ENCODE results near the gene KMT2C. TPM values are rescaled to one million over a fixed set of nuclear protein-coding genes. Genes with fewer than 3 reads are reported as not detected.
"Not testable (repeated sequence)": the region's sequence is repeated elsewhere in the genome, so short reads cannot be mapped to it uniquely, and the experiment has no call there.

Gene KMT2C
- total RNA-seq, 1 experiment from 2014 or later, result 45.4 TPM

- DNase-seq (ENCODE audit: low spot score), result no peak
- TF ChIP-seq FOXP4 (CRISPR knock-in tag; IDR thresholded peaks at IDR 0.05), result no peak
- TF ChIP-seq ZNF219 (CRISPR knock-in tag; IDR thresholded peaks at IDR 0.05; ENCODE audit: borderline replicate concordance), result no peak
- no peak for TF ChIP-seq ZNF532 (CRISPR knock-in tag; IDR thresholded peaks at IDR 0.05; ENCODE audit: borderline replicate concordance)
- TF ChIP-seq E2F4 (CRISPR knock-in tag; IDR thresholded peaks at IDR 0.05; ENCODE audit: borderline replicate concordance, low read depth), result no peak
- TF ChIP-seq ZNF423 (CRISPR knock-in tag; IDR thresholded peaks at IDR 0.05), result no peak
- TF ChIP-seq TCF7 (CRISPR knock-in tag; IDR thresholded peaks at IDR 0.05; ENCODE audit: low read depth), result no peak
- Mint-ChIP-seq H3K27ac (no peak overlapping the region), H3K9me3 (no peaks in the 10 kb centered on the region), H3K36me3 (no peaks in the 10 kb centered on the region), H3K4me3 (no peak overlapping the region), H3K4me1 (peaks cover 24% of the 10 kb centered on the region), H3K27me3 (ENCODE audit: low read depth) (no peaks in the 10 kb centered on the region)
- CTCF ChIA-PET, result no interaction called here
- ATAC-seq, result 0 out of 2 replicates have a peak, but pooled peaks have one; percentile 30
- POLR2A ChIA-PET, result no interaction called here
Measured at GRCh38 chr7:152399344-152399743, 36.5 kb downstream of the KMT2C start.

- Mint-ChIP-seq H3K4me3 (no peak overlapping the region), H3K36me3 (no peaks in the 10 kb centered on the region), H3K4me1 (peaks cover 30% of the 10 kb centered on the region), H3K9me3 (no peaks in the 10 kb centered on the region), H3K27ac (no peak overlapping the region), H3K27me3 (ENCODE audit: low read depth) (no peaks in the 10 kb centered on the region)
- ChIA-PET POLR2A (no interaction called here), CTCF (no interaction called here)
- TF ChIP-seq ZNF121 (CRISPR knock-in tag; IDR thresholded peaks at IDR 0.05) (peak; percentile 91), ATF3 (CRISPR knock-in tag; conservative IDR thresholded peaks at IDR 0.05) (no peak)
- DNase-seq (ENCODE audit: low spot score), result no peak
- no peak for ATAC-seq
Measured at GRCh38 chr7:152395112-152395511, 40.7 kb downstream of the KMT2C start.

- DNase-seq (ENCODE audit: low spot score) (peak; percentile 27), ATAC-seq (peak; percentile 93)
- H3K36me3 Mint-ChIP-seq; H3K9me3 Mint-ChIP-seq; H3K27me3 Mint-ChIP-seq (ENCODE audit: low read depth); POLR2A ChIA-PET; H3K4me3 Mint-ChIP-seq: not testable (repeated sequence)
- TF ChIP-seq CTCF (IDR thresholded peaks at IDR 0.05) (peak; percentile 31; the same call in 1 of the 2 replicates), TEAD4 (CRISPR knock-in tag; IDR thresholded peaks at IDR 0.05) (peak; percentile 69; the same call in 1 of the 2 replicates), TEAD1 (CRISPR knock-in tag; IDR thresholded peaks at IDR 0.05) (peak; percentile 51; the same call in 1 of the 2 replicates)
- Mint-ChIP-seq H3K4me1 (peaks cover 21% of the 10 kb centered on the region), H3K27ac (peak overlapping the region; percentile 66)
- CTCF ChIA-PET, result interaction anchor here (0.6 to 1.2 kb wide), 3 partner anchors 20 to 41 kb away, joined by 3 to 5 read pairs (median 5); no protein-coding TSS in a partner anchor
Measured at GRCh38 chr7:152394214-152394613, 41.6 kb downstream of the KMT2C start.
